ENCODE data around the gene PDE4B. TPM values are rescaled to one million over a fixed set of nuclear protein-coding genes. Genes with fewer than 3 reads are reported as not detected.

Gene PDE4B
- total and polyA plus RNA-seq, 2 of the 13 experiments (the other 11 are each of a cell fraction or from before 2014, with no cell fraction given) = not detected

- TF ChIP-seq ZSCAN21 (CRISPR knock-in tag; IDR thresholded peaks at IDR 0.05; ENCODE audit: borderline replicate concordance) (no peak), ELF1 (CRISPR knock-in tag; IDR thresholded peaks at IDR 0.05) (no peak), ZNF251 (CRISPR knock-in tag; IDR thresholded peaks at IDR 0.05) (no peak)
Observed at GRCh38 chr1:66331658-66332547, 539.2 kb downstream of the PDE4B start (continued).

DNA sequence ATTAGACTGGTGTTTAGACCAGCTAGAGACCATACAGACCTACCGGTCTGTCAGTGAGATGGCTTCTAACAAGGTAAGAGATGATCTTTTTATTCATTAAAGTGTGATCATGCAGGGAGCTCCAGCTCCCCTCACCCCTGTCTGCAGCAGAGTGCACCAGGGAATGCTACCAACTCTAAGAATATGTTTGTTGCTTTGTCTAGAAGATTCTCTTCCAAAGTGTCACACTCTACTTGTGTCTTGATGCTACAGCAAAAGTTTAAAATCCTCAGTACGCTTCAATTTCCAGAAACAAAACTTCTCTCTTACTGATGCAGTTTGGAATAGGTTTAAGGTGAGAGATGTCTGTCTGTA, 539.8 kb downstream of the PDE4B start:
- H3K9me3 ChIP-seq (ENCODE audit: low read length) = no peaks in the 10 kb centered on the region
- H3K9ac ChIP-seq (ENCODE audit: insufficient read depth, low read depth, low read length) = no peak overlapping the region
- DNase-seq (ENCODE audit: low spot score) = no peak
- no peak for TF ChIP-seq ZNF850 (CRISPR knock-in tag; conservative IDR thresholded peaks at IDR 0.05)
- TF ChIP-seq ZNF160 (CRISPR knock-in tag; IDR thresholded peaks at IDR 0.05) = no peak
- TF ChIP-seq RAD21 (CRISPR knock-in tag; IDR thresholded peaks at IDR 0.05) = no peak
- no peaks in the 10 kb centered on the region for H3K36me3 ChIP-seq (replicated peaks in 1 of 2; ENCODE audit: control insufficient read depth in 1 of 2, insufficient read depth in 2 of 2, low read length in 2 of 2)
- FAIRE-seq = no peak
- H3K79me2 ChIP-seq (ENCODE audit: insufficient read depth, low read length) = no peaks in the 10 kb centered on the region
- ChIA-PET CTCF (ENCODE audit: low intra/inter-chr PET ratio, low total read pairs) (no interaction called here), POLR2A (no interaction called here)
- H3K27me3 ChIP-seq (ENCODE audit: control insufficient read depth in 1 of 2, insufficient read depth in 2 of 2, low read length in 2 of 2) = peaks cover 0 to 2% of the 10 kb centered on the region in 2 experiments; a peak in 2 of 5 replicates
- no peaks in the 10 kb centered on the region for H3K4me1 ChIP-seq (ENCODE audit: insufficient read depth, low read length)
- H3K4me3 ChIP-seq (replicated peaks in 1 of 3; ENCODE audit: insufficient read depth in 1 of 3, low read depth in 2 of 3, low read length in 3 of 3) = no peak overlapping the region
- intact Hi-C loops (cut with micrococcal nuclease; ENCODE audit: unreplicated experiment) = no loop called here
- H4K20me1 ChIP-seq (ENCODE audit: insufficient read depth, low read length) = no peaks in the 10 kb centered on the region
- no peak overlapping the region for H3K27ac ChIP-seq (ENCODE audit: extremely low read length, insufficient read depth, low read length)
- H3K4me2 ChIP-seq (ENCODE audit: low read depth, low read length) = no peak overlapping the region
- 8% methylated on average over 1 of the region's 2 CpGs for WGBS (ENCODE audit: low lambda C conversion rate)
- BruUV-seq (replicated peaks) = no TSS peak
- in situ Hi-C loops (cut with HindIII; ENCODE audit: extremely low pct_ligation_motif_present, low pct_unique_long_range_greater_than_20kb) = no loop called here
- H2AFZ ChIP-seq (ENCODE audit: low read length) = no peak overlapping the region
- no peak for ATAC-seq

All from HepG2 (cell line).